Measurements from ENCODE around the gene LGMN. TPM values are rescaled to one million over a fixed set of nuclear protein-coding genes. Genes with fewer than 3 reads are reported as not detected.

LGMN gene
- total and polyA plus RNA-seq, 4 donors, result 56.2 to 192 (median 62.4) TPM

GRCh38 chr14:92726933-92727262 is 21.5 kb downstream of the LGMN start:
- Histone ChIP-seq H3K9ac (ENCODE audit: low read depth in 1 of 2, low read length in 2 of 2) (no peak overlapping the region), H3K36me3 (ENCODE audit: control insufficient read depth in 4 of 4, insufficient read depth in 3 of 4, low read depth in 1 of 4, low read length in 3 of 4) (peaks cover 0 to 11% (median 8%) of the 10 kb centered on the region in 4 donors), H3K4me1 (ENCODE audit: control insufficient read depth in 4 of 4, insufficient read depth in 4 of 4, low read length in 3 of 4) (peaks cover 0 to 2% (median 0%) of the 10 kb centered on the region in 4 donors), H3K27me3 (ENCODE audit: control insufficient read depth in 4 of 4, insufficient read depth in 4 of 4, low read length in 3 of 4) (no peaks in the 10 kb centered on the region), H3K9me3 (ENCODE audit: control insufficient read depth in 4 of 4, low read length in 3 of 4) (no peaks in the 10 kb centered on the region), H3K4me3 (ENCODE audit: low read depth in 1 of 3, low read length in 3 of 3) (no peak overlapping the region), H3K27ac (ENCODE audit: low read depth in 1 of 2, low read length in 2 of 2) (no peak overlapping the region)
- no peak for DNase-seq (ENCODE audit: low spot score)
- 83% methylated on average over 8 of the region's 8 CpGs for WGBS
- TF ChIP-seq NR2F2 (IDR thresholded peaks at IDR 0.05), result no peak
- TF ChIP-seq SP1 (IDR thresholded peaks at IDR 0.05), result no peak
- TF ChIP-seq GABPA (IDR thresholded peaks at IDR 0.05 in 1 of 2, conservative IDR thresholded peaks at IDR 0.05 in 1 of 2), result no peak
- no peak for TF ChIP-seq MAX (IDR thresholded peaks at IDR 0.05)
- TF ChIP-seq YY1 (IDR thresholded peaks at IDR 0.05), result no peak
- no peak for TF ChIP-seq HNF4G (IDR thresholded peaks at IDR 0.05)
- TF ChIP-seq RAD21 (IDR thresholded peaks at IDR 0.05), result no peak
- no peak for TF ChIP-seq HNF4A (conservative IDR thresholded peaks at IDR 0.05)
- TF ChIP-seq TAF1 (conservative IDR thresholded peaks at IDR 0.05), result no peak
- TF ChIP-seq REST (IDR thresholded peaks at IDR 0.05), result no peak
- TF ChIP-seq CTCF (IDR thresholded peaks at IDR 0.05; ENCODE audit: low read depth, low read length, missing input control), result no peak
- TF ChIP-seq JUND (IDR thresholded peaks at IDR 0.05), result no peak
- TF ChIP-seq ATF3 (IDR thresholded peaks at IDR 0.05), result no peak

- Histone ChIP-seq H3K9me3 (ENCODE audit: control insufficient read depth in 4 of 4, low read length in 3 of 4) (no peaks in the 10 kb centered on the region), H3K4me1 (ENCODE audit: control insufficient read depth in 4 of 4, insufficient read depth in 4 of 4, low read length in 3 of 4) (peaks cover 0 to 2% (median 0%) of the 10 kb centered on the region in 4 donors), H3K9ac (ENCODE audit: low read depth in 1 of 2, low read length in 2 of 2) (no peak overlapping the region), H3K4me3 (ENCODE audit: low read depth in 1 of 3, low read length in 3 of 3) (no peak overlapping the region), H3K27me3 (ENCODE audit: control insufficient read depth in 4 of 4, insufficient read depth in 4 of 4, low read length in 3 of 4) (no peaks in the 10 kb centered on the region), H3K36me3 (ENCODE audit: control insufficient read depth in 4 of 4, insufficient read depth in 3 of 4, low read depth in 1 of 4, low read length in 3 of 4) (peaks cover 0 to 5% (median 3%) of the 10 kb centered on the region in 4 donors), H3K27ac (ENCODE audit: low read depth in 1 of 2, low read length in 2 of 2) (peak overlapping the region in 1 of 2 donors; percentile 51)
- DNase-seq (ENCODE audit: low spot score), result no peak
- 72% methylated on average over 12 of the region's 12 CpGs for WGBS
- TF ChIP-seq ATF3 (IDR thresholded peaks at IDR 0.05) (no peak), CTCF (IDR thresholded peaks at IDR 0.05; ENCODE audit: low read depth, low read length, missing input control) (no peak), REST (IDR thresholded peaks at IDR 0.05) (no peak), MAX (IDR thresholded peaks at IDR 0.05) (no peak), HNF4A (conservative IDR thresholded peaks at IDR 0.05) (no peak), FOXA1 (IDR thresholded peaks at IDR 0.05) (no peak), ZBTB33 (IDR thresholded peaks at IDR 0.05) (no peak), NR2F2 (IDR thresholded peaks at IDR 0.05) (no peak), HNF4G (IDR thresholded peaks at IDR 0.05) (no peak)
Observed at GRCh38 chr14:92726135-92726932, 22.1 kb downstream of the LGMN start.
